Measurements from ENCODE around the gene APBA2. TPM values are rescaled to one million over a fixed set of nuclear protein-coding genes. Genes with fewer than 3 reads are reported as not detected.

Gene APBA2
- total RNA-seq, 4 donors from 2014 or later: 5.4 to 15.3 (median 10.4) TPM

GRCh38 chr15:29008846-29009245 is 123.1 kb downstream of the APBA2 start:
- H3K27ac ChIP-seq (replicated peaks in 1 of 4): no peak overlapping the region
- no peak for DNase-seq (ENCODE audit: extremely low spot score)
- intact Hi-C loops (cut with DNase I): no loop called here
- no peaks in the 10 kb centered on the region for H3K9me3 ChIP-seq
- H3K36me3 ChIP-seq: no peaks in the 10 kb centered on the region
- H3K27me3 ChIP-seq: no peaks in the 10 kb centered on the region
- TF ChIP-seq CTCF (IDR thresholded peaks at IDR 0.05): no peak
- no peak for TF ChIP-seq POLR2A (IDR thresholded peaks at IDR 0.05; ENCODE audit: low read depth)
- TF ChIP-seq POLR2AphosphoS5 (IDR thresholded peaks at IDR 0.05): no peak
- TF ChIP-seq EP300 (IDR thresholded peaks at IDR 0.05): no peak
- no peak overlapping the region for H3K4me3 ChIP-seq
- peaks cover 0 to 7% (median 0%) of the 10 kb centered on the region in 4 donors for H3K4me1 ChIP-seq
- WGBS: 48% methylated on average over 2 of the region's 2 CpGs

- intact Hi-C loops (cut with DNase I): no loop called here
- no peak overlapping the region for H3K27ac ChIP-seq (replicated peaks in 1 of 4)
- no peak overlapping the region for H3K4me3 ChIP-seq
- no peaks in the 10 kb centered on the region for H3K9me3 ChIP-seq
- WGBS: 87% methylated on average over 2 of the region's 2 CpGs
- peaks cover 0 to 7% (median 0%) of the 10 kb centered on the region in 4 donors for H3K4me1 ChIP-seq
- TF ChIP-seq POLR2A (IDR thresholded peaks at IDR 0.05; ENCODE audit: low read depth) (no peak), EP300 (IDR thresholded peaks at IDR 0.05) (no peak), POLR2AphosphoS5 (IDR thresholded peaks at IDR 0.05) (no peak), CTCF (IDR thresholded peaks at IDR 0.05) (no peak)
- H3K36me3 ChIP-seq: no peaks in the 10 kb centered on the region
- no peaks in the 10 kb centered on the region for H3K27me3 ChIP-seq
- DNase-seq (ENCODE audit: extremely low spot score): no peak
These were observed 126.3 kb downstream of the APBA2 start for GRCh38 chr15:29012097-29012496.

GRCh38 chr15:29014493-29014892 is 128.7 kb downstream of the APBA2 start:
- no peak overlapping the region for H3K27ac ChIP-seq (replicated peaks in 1 of 4)
- intact Hi-C loops (cut with DNase I): no loop called here
- no peaks in the 10 kb centered on the region for H3K27me3 ChIP-seq
- no peaks in the 10 kb centered on the region for H3K4me1 ChIP-seq
- no peak for TF ChIP-seq POLR2AphosphoS5 (IDR thresholded peaks at IDR 0.05)
- WGBS: 23% methylated on average over 1 of the region's 1 CpG
- no peak for DNase-seq (ENCODE audit: extremely low spot score)
- H3K4me3 ChIP-seq: no peak overlapping the region
- no peaks in the 10 kb centered on the region for H3K36me3 ChIP-seq
- no peaks in the 10 kb centered on the region for H3K9me3 ChIP-seq

GRCh38 chr15:29016518-29016917 is 130.7 kb downstream of the APBA2 start:
- Histone ChIP-seq H3K9me3 (no peaks in the 10 kb centered on the region), H3K36me3 (no peaks in the 10 kb centered on the region), H3K4me3 (no peak overlapping the region), H3K27me3 (no peaks in the 10 kb centered on the region), H3K27ac (replicated peaks in 1 of 4) (no peak overlapping the region), H3K4me1 (peaks cover 0 to under 1% (median 0%) of the 10 kb centered on the region in 4 donors)
- TF ChIP-seq POLR2A (IDR thresholded peaks at IDR 0.05; ENCODE audit: low read depth) (no peak), POLR2AphosphoS5 (IDR thresholded peaks at IDR 0.05) (no peak), CTCF (IDR thresholded peaks at IDR 0.05) (no peak), EP300 (IDR thresholded peaks at IDR 0.05) (no peak)
- intact Hi-C loops (cut with DNase I): no loop called here
- 81% methylated on average over 3 of the region's 3 CpGs for WGBS
- DNase-seq (ENCODE audit: extremely low spot score): no peak

- Histone ChIP-seq H3K36me3 (no peaks in the 10 kb centered on the region), H3K27me3 (no peaks in the 10 kb centered on the region), H3K4me1 (peaks cover 0 to 10% (median 4%) of the 10 kb centered on the region in 4 donors), H3K27ac (replicated peaks in 1 of 4) (no peak overlapping the region), H3K9me3 (no peaks in the 10 kb centered on the region), H3K4me3 (no peak overlapping the region)
- 92% methylated on average over 8 of the region's 8 CpGs for WGBS
- TF ChIP-seq EP300 (IDR thresholded peaks at IDR 0.05) (no peak), POLR2AphosphoS5 (IDR thresholded peaks at IDR 0.05) (no peak)
- no peak for DNase-seq (ENCODE audit: extremely low spot score)
- intact Hi-C loops (cut with DNase I): no loop called here
These were observed 132.5 kb downstream of the APBA2 start for GRCh38 chr15:29018120-29018805.
